GM18951 (cell line): ENCODE measurements around the gene SLCO2A1.

Experiments
- POLR2A ChIP-seq: IDR thresholded peaks from 4 replicates; pipeline ENCODE4 v1.6.1; 2011; ENCODE audit warnings: mild to moderate bottlenecking; ENCODE audit not compliant: insufficient read length, insufficient read depth; ENCODE audit errors: extremely low read depth
- in situ Hi-C: fragments of 300-500 bp; cut with MboI; formaldehyde crosslinking; loops from one replicate; pipeline ENCODE4 v1.12.0; 2022; ENCODE audit warnings: low sequenced_read_pairs, mixed read lengths, inconsistent platforms; ENCODE audit not compliant: unreplicated experiment

Gene SLCO2A1

GRCh38 chr3:133945381-133946095 lies 84.2 kb downstream of the SLCO2A1 start:
- no peak for TF ChIP-seq POLR2A
- in situ Hi-C loops: no loop called here

- in situ Hi-C loops: no loop called here
- TF ChIP-seq POLR2A: no peak
Measured at GRCh38 chr3:133944641-133945380, 84.9 kb downstream of the SLCO2A1 start.

GRCh38 chr3:133944181-133944580 lies 85.5 kb downstream of the SLCO2A1 start:
- in situ Hi-C loops: no loop called here
- no peak for TF ChIP-seq POLR2A

GRCh38 chr3:133943639-133944141 lies 86.0 kb downstream of the SLCO2A1 start:
- TF ChIP-seq POLR2A: no peak
- in situ Hi-C loops: no loop called here

GRCh38 chr3:133943031-133943535 lies 86.6 kb downstream of the SLCO2A1 start:
- TF ChIP-seq POLR2A: no peak
- in situ Hi-C loops: no loop called here

- TF ChIP-seq POLR2A: no peak
- in situ Hi-C loops: no loop called here
Measured at GRCh38 chr3:133941415-133941821, 88.3 kb downstream of the SLCO2A1 start.

GRCh38 chr3:133940536-133940935 lies 89.2 kb downstream of the SLCO2A1 start:
- in situ Hi-C loops: no loop called here
- TF ChIP-seq POLR2A: no peak

GRCh38 chr3:133939463-133939835 lies 90.3 kb downstream of the SLCO2A1 start:
- in situ Hi-C loops: loop anchor here (10.0 kb wide), 1 partner anchor 275 kb away; no protein-coding TSS in a partner anchor

GRCh38 chr3:133938770-133939462 lies 90.8 kb downstream of the SLCO2A1 start:
- in situ Hi-C loops: loop anchor here (10.0 kb wide), 1 partner anchor 276 kb away; no protein-coding TSS in a partner anchor
- TF ChIP-seq POLR2A: no peak

More at GRCh38 chr3:133939463-133939835, 90.3 kb downstream of the SLCO2A1 start:
- TF ChIP-seq POLR2A: no peak

- TF ChIP-seq POLR2A: no peak
Measured at GRCh38 chr3:133937756-133938601, 91.7 kb downstream of the SLCO2A1 start.

GRCh38 chr3:133937061-133937686 lies 92.6 kb downstream of the SLCO2A1 start:
- in situ Hi-C loops: loop anchor here (10.0 kb wide), 1 partner anchor 278 kb away; no protein-coding TSS in a partner anchor
- no peak for TF ChIP-seq POLR2A

More at GRCh38 chr3:133937756-133938601, 91.7 kb downstream of the SLCO2A1 start:
- in situ Hi-C loops: loop anchor here (10.0 kb wide), 1 partner anchor 277 kb away; no protein-coding TSS in a partner anchor

- no peak for TF ChIP-seq POLR2A
- in situ Hi-C loops: loop anchor here (10.0 kb wide), 1 partner anchor 279 kb away; no protein-coding TSS in a partner anchor
Measured at GRCh38 chr3:133935843-133936769, 93.6 kb downstream of the SLCO2A1 start.
